ENCODE measurements around the gene TNFRSF12A. TPM values are rescaled to one million over a fixed set of nuclear protein-coding genes. Genes with fewer than 3 reads are reported as not detected.

The TNFRSF12A gene
- total and polyA plus RNA-seq, 2 of the 8 experiments (the other 6 are each of a cell fraction or from before 2014, with no cell fraction given): 81.0 to 82.5 TPM

GRCh38 chr16:3038256-3038655, 18.1 kb downstream of the TNFRSF12A start (continued):
- TF ChIP-seq RXRA (IDR thresholded peaks at IDR 0.05; ENCODE audit: insufficient read depth, low read depth, low read length) (no peak), POLR2AphosphoS5 (IDR thresholded peaks at IDR 0.05; ENCODE audit: low read depth, low read length) (peak; percentile 49; the same call in 1 of the 2 replicates), CEBPB (IDR thresholded peaks at IDR 0.05; ENCODE audit: low read depth, low read length) (peak; percentile 99), CTBP2 (IDR thresholded peaks at IDR 0.05; ENCODE audit: borderline replicate concordance, insufficient read depth, insufficient read length, low read length) (no peak)
